PC-3 (cell line): ENCODE data around the gene TRMT5. TPM values are rescaled to one million over a fixed set of nuclear protein-coding genes. Genes with fewer than 3 reads are reported as not detected.

Source experiments
- ATAC-seq: fragments of 200-7000 bp; cut with Tn5 transposase; 2 replicates; pipeline ENCODE4 v1.9.1; 2020; ENCODE audit warnings: mild to moderate bottlenecking, moderate library complexity
- BruUV-seq: library from RNA; stranded (reverse); fragments of 400-500 nt; replicated peaks from 2 replicates; lab custom pipeline; 2021; lab: Mats Ljungman, UMichigan
- CTCF ChIA-PET: fragments of 300-600 bp; sonication (Branson Sonifier 250); formaldehyde crosslinking; loops from one replicate; lab custom pipeline; 2022; ENCODE audit warnings: antibody characterized with exemption; lab: Charles Lee
- POLR2A ChIA-PET: fragments of 300-600 bp; sonication (Branson Sonifier 250); formaldehyde crosslinking; loops from one replicate; lab custom pipeline; 2022; ENCODE audit warnings: antibody characterized with exemption; ENCODE audit not compliant: unreplicated experiment; lab: Charles Lee
- DNase-seq: peaks from one replicate; pipeline ENCODE4 v3.0.0-alpha.2; 2015
- H2AFZ ChIP-seq: fragments of 300-600 bp; sonication (generic); 2 replicates; pipeline ENCODE4 v1.6.0; 2016; ENCODE audit warnings: antibody characterized with exemption, low read length
- H3F3A ChIP-seq: fragments of 300-600 bp; sonication (generic); one replicate; pipeline ENCODE4 v1.6.0; 2017; ENCODE audit warnings: antibody characterized with exemption, low read length, control low read depth, mild to moderate bottlenecking; ENCODE audit not compliant: unreplicated experiment
- H3K27ac ChIP-seq: fragments of 300-600 bp; sonication (generic); 2 replicates; pipeline ENCODE4 v1.5.1; 2016; ENCODE audit warnings: mild to moderate bottlenecking, low read length
- H3K27me3 ChIP-seq: fragments of 300-600 bp; sonication (generic); 2 replicates; pipeline ENCODE4 v1.6.1; 2016; ENCODE audit warnings: low read length, mixed read lengths
- H3K36me3 ChIP-seq: fragments of 300-600 bp; sonication (generic); 2 replicates; pipeline ENCODE4 v1.6.1; 2016; ENCODE audit warnings: low read depth, mixed run types, low read length, mixed read lengths
- H3K4me1 ChIP-seq: fragments of 300-600 bp; sonication (generic); 2 replicates; pipeline ENCODE4 v1.5.1; 2016; ENCODE audit warnings: low read length; ENCODE audit not compliant: insufficient read depth
- H3K4me2 ChIP-seq: fragments of 300-600 bp; sonication (generic); 2 replicates; pipeline ENCODE4 v1.6.0; 2016; ENCODE audit warnings: low read length
- H3K4me3 ChIP-seq: fragments of 300-600 bp; sonication (generic); 2 replicates; pipeline ENCODE4 v1.5.1; 2016; ENCODE audit warnings: mild to moderate bottlenecking, low read length, mixed read lengths
- H3K79me2 ChIP-seq: fragments of 300-600 bp; sonication (generic); 2 replicates; pipeline ENCODE4 v1.6.1; 2017; ENCODE audit warnings: low read length, mixed read lengths
- H3K9ac ChIP-seq: fragments of 300-600 bp; sonication (generic); 2 replicates; pipeline ENCODE4 v1.6.0; 2016; ENCODE audit warnings: mild to moderate bottlenecking, low read length
- H3K9me2 ChIP-seq: fragments of 300-600 bp; sonication (generic); replicated peaks from 2 replicates; pipeline ENCODE4 v1.6.1; 2016; ENCODE audit warnings: mixed run types, low read length, mixed read lengths
- H3K9me3 ChIP-seq: fragments of 300-600 bp; sonication (generic); 2 replicates; pipeline ENCODE4 v1.6.1; 2016; ENCODE audit warnings: low read length, mixed read lengths
- H4K20me1 ChIP-seq: fragments of 300-600 bp; sonication (generic); 2 replicates; pipeline ENCODE4 v1.6.1; 2016; ENCODE audit warnings: low read length, mixed read lengths
- EZH2 ChIP-seq: fragments of 300-600 bp; sonication (generic); IDR thresholded peaks from one replicate; pipeline ENCODE4 v1.6.1; 2017; ENCODE audit warnings: antibody characterized with exemption, mild to moderate bottlenecking, low read length; ENCODE audit not compliant: unreplicated experiment
- EZH2phosphoT487 ChIP-seq: fragments of 300-600 bp; sonication (generic); IDR thresholded peaks from 2 replicates; pipeline ENCODE4 v1.6.1; 2018; ENCODE audit warnings: mild to moderate bottlenecking, antibody characterized with exemption, low read length, borderline replicate concordance
- intact Hi-C: fragments of 100-400 bp; cut with micrococcal nuclease; formaldehyde crosslinking; loops from 2 replicates; pipeline ENCODE4 v1.9.0; 2023
- total RNA-seq: library from RNA; depleted of rRNA; stranded (reverse); fragments of >200 nt; gene quantifications from 2 replicates; pipeline ENCODE4 v1.2.3, GENCODE V29; 2014
- TF ChIP-seq, protein P1 (sequence below): fragments of 300-600 bp; sonication (generic); conservative IDR thresholded peaks from 2 replicates; pipeline ENCODE4 v1.5.1; 2017; ENCODE audit warnings: antibody characterized with exemption, low read depth, mild to moderate bottlenecking, low read length

TRMT5 gene
- total RNA-seq, 1 experiment from 2014 or later = 12.8 TPM

DNA sequence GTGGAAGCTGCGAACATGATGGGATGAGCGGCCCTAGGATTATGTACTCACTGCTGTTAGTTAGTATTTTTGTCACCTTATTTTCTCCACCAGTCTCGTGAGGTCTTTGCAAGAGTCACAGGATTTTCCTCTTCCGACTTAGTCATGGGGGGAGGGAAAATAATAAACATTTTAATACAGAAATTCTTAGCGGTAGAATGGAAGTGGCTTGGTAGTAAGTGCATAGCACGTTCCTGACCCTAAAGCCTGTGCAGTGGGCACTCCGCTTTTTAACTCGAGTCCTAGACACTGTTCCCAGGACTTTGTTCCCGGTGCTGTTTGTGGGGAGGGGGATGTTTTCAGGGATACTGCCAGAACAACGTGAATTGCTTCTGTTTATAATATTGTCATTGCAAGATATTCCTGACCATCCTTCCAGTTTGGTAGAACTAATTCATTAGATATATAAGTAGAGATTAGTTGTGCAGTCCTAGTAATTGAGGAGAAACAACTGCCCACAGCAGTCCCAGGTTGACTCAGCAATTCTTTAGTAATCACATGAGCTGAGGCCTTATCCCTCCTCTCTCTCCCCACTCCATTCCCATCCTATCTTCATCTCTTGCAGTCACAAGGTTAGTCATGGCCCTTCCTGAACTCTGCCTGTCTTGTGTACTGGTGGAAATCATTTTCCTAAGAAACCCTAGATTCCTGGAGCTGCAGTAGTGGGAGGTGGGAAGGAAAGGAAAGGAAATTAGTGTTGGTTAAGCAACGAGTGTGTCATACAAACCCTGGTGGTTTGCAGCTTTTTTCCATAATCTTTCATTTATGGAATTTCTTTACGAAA lies 965 bp upstream of the TRMT5 start:
- ATAC-seq (peak; percentile 25), DNase-seq (peak; percentile 58)
- Histone ChIP-seq H3K4me1 (peaks cover 57% of the 10 kb centered on the region), H3K4me2 (peak overlapping the region; percentile 84), H3K4me3 (peak overlapping the region; percentile 93), H3K9ac (peak overlapping the region; percentile 89), H4K20me1 (no peaks in the 10 kb centered on the region), H3K36me3 (peaks cover 22% of the 10 kb centered on the region), H2AFZ (peak overlapping the region; percentile 97), H3K9me2 (no peaks in the 10 kb centered on the region), H3K9me3 (no peaks in the 10 kb centered on the region), H3K27ac (peak overlapping the region; percentile 71), H3K79me2 (peaks cover 70% of the 10 kb centered on the region), H3K27me3 (no peaks in the 10 kb centered on the region), H3F3A (no peaks in the 10 kb centered on the region)
- intact Hi-C loops = loop anchor here (1.0 to 2.0 kb wide), 9 partner anchors 43 to 357 kb away; partner anchors contain the start of genes SIX1 and SIX4
- ChIA-PET CTCF (interaction anchor here (1.0 kb wide), 1 partner anchor 357 kb away, joined by 4 read pairs; no protein-coding TSS in a partner anchor), POLR2A (interaction anchor here (0.6 to 1.5 kb wide), 5 partner anchors 16 to 428 kb away, joined by 3 to 5 read pairs (median 4); partner anchors contain the start of gene SIX1)
- TF ChIP-seq EZH2phosphoT487 = no peak
- no TSS peak for BruUV-seq

DNA sequence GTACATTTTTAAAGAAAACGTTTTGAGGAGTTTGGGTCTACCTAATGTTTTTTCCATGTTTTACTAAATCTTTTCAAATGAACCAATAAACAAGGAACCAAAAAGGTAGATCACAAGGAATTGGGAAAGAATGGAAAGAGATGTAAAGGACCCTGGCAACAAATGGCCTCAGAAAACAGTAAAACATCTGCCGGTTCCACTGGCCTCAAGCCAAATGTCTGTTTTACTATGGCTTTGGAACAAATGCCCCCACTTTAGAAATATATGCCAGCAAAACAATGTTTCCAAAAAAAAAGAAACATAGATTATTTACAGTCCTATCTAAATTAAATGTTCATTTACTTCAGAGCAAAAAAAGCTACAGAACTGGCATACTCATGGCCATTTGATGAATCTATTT lies 3.0 kb downstream of the TRMT5 start:
- CTCF ChIA-PET = interaction anchor here (0.6 kb wide), 1 partner anchor 170 kb away, joined by 3 read pairs; no protein-coding TSS in a partner anchor
- Histone ChIP-seq H3K9me3 (no peaks in the 10 kb centered on the region), H3K4me2 (peak overlapping the region; percentile 84)

DNA sequence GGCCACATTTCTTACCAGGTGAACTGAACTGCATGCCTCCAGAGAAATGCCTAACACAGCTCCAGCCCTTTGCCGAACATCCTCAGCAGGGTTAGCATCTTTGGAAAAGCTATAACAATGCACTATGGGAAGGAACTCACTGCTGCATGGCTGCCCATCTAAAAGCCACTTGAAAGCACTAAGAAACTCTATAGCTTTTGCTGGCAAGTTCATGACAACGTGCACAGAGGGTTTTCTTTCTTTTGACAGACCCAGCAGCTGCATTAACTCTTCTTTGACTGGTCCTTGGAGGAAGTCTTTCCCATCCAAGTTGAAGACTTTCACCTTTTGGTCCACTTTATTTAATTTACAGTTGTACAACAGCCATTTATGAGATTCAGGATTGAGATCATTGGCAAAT lies 5.3 kb downstream of the TRMT5 start:
- no peak overlapping the region for H3K27ac ChIP-seq
- no peak overlapping the region for H3K9ac ChIP-seq
- H2AFZ ChIP-seq = no peak overlapping the region
- H3K79me2 ChIP-seq = peaks cover 39% of the 10 kb centered on the region
- BruUV-seq = no TSS peak
- H3K36me3 ChIP-seq = peaks cover 25% of the 10 kb centered on the region
- peaks cover 32% of the 10 kb centered on the region for H3K4me1 ChIP-seq
- H3K4me2 ChIP-seq = no peak overlapping the region
- H3K9me3 ChIP-seq = no peaks in the 10 kb centered on the region
- ChIA-PET CTCF (no interaction called here), POLR2A (no interaction called here)
- H3F3A ChIP-seq = no peaks in the 10 kb centered on the region
- no peak for DNase-seq
- intact Hi-C loops = no loop called here
- H3K27me3 ChIP-seq = no peaks in the 10 kb centered on the region
- TF ChIP-seq EZH2phosphoT487 (no peak), EZH2 (no peak)
- TF ChIP-seq, protein P1, sequence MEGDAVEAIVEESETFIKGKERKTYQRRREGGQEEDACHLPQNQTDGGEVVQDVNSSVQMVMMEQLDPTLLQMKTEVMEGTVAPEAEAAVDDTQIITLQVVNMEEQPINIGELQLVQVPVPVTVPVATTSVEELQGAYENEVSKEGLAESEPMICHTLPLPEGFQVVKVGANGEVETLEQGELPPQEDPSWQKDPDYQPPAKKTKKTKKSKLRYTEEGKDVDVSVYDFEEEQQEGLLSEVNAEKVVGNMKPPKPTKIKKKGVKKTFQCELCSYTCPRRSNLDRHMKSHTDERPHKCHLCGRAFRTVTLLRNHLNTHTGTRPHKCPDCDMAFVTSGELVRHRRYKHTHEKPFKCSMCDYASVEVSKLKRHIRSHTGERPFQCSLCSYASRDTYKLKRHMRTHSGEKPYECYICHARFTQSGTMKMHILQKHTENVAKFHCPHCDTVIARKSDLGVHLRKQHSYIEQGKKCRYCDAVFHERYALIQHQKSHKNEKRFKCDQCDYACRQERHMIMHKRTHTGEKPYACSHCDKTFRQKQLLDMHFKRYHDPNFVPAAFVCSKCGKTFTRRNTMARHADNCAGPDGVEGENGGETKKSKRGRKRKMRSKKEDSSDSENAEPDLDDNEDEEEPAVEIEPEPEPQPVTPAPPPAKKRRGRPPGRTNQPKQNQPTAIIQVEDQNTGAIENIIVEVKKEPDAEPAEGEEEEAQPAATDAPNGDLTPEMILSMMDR = no peak
- H4K20me1 ChIP-seq = no peaks in the 10 kb centered on the region
- H3K9me2 ChIP-seq = no peaks in the 10 kb centered on the region
- H3K4me3 ChIP-seq = no peak overlapping the region
- ATAC-seq = no peak

More for the DNA sequence above, 3.0 kb downstream of the TRMT5 start:
- no peaks in the 10 kb centered on the region for H3K9me2 ChIP-seq
- peaks cover 59% of the 10 kb centered on the region for H3K79me2 ChIP-seq
- peaks cover 44% of the 10 kb centered on the region for H3K4me1 ChIP-seq
- H3K4me3 ChIP-seq = peak overlapping the region; percentile 93
- no peak overlapping the region for H3K27ac ChIP-seq
- POLR2A ChIA-PET = interaction anchor here (0.7 kb wide), 1 partner anchor 33 kb away, joined by 3 read pairs; no protein-coding TSS in a partner anchor
- TF ChIP-seq EZH2 (no peak), EZH2phosphoT487 (no peak)
- TF ChIP-seq, protein P1 = no peak
- no peaks in the 10 kb centered on the region for H3F3A ChIP-seq
- H4K20me1 ChIP-seq = no peaks in the 10 kb centered on the region
- no peak for ATAC-seq
- no peaks in the 10 kb centered on the region for H3K27me3 ChIP-seq
- H3K9ac ChIP-seq = no peak overlapping the region
- DNase-seq = no peak
- peaks cover 25% of the 10 kb centered on the region for H3K36me3 ChIP-seq
- BruUV-seq = no TSS peak
- no peak overlapping the region for H2AFZ ChIP-seq
- intact Hi-C loops = no loop called here
